Fibroblast of gingiva (primary cell): ENCODE data around the gene PTH1R.

Source experiments
- DNase-seq: peaks from one replicate; pipeline ENCODE4 v3.0.0-alpha.2; 2011; ENCODE audit warnings: low read depth

Gene PTH1R

GRCh38 chr3:46877406-46878125, at the start of gene PTH1R:
Gene PTH1R (plus strand): TSS chr3:46877721. CDS start chr3:46883560, 5,839 bp downstream.
- no peak for DNase-seq

DNA sequence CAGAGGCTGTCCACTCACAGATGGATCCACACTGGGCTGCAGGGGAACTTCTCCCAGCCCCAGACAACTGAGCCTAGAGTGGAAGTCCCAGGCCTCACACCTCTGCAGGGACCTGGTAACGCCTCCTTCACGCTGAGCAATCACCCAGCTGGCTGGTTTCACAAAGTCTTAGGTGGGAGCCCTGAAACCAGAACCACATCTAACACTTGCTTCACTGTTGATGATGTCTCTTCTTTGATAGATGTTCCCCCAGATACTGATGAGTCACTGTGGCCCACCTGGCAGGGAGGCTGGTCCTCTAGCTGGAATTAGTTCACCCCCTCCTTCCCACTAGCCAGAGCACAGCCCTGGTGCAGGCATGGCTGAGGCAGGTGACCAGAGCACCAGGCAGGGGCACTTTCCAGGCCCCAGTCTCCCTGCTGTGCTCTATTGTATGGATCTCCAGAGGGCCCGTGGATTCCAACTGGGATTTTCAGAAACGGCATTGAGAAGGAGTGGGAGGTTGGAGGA, 47.8 kb upstream of the PTH1R start:
- DNase-seq, result no peak

GRCh38 chr3:46830801-46831200, 46.7 kb upstream of the PTH1R start:
- DNase-seq, result no peak

- no peak for DNase-seq
Observed at GRCh38 chr3:46831316-46831715, 46.2 kb upstream of the PTH1R start.

- DNase-seq, result no peak
Observed at GRCh38 chr3:46831841-46832240, 45.7 kb upstream of the PTH1R start.

- DNase-seq, result no peak
Observed at GRCh38 chr3:46833346-46834300, 43.9 kb upstream of the PTH1R start.

DNA sequence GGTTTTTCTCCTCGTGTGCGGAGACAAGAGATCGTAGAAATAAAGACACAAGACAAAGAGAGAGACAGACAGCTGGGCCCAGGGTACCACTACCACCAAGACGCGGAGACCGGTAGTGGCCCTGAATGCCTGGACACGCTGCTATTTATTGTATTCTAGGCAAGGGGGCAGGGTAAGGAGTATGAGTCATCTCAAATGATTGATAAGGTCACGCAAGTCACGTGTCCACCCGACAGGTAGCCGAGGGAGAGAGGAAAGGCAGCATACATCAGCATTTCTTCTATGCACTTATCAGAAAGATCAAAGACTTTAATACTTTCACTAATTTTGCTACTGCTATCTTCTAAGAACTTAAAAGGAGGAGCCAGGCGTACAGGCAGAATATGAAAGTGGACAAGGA, 42.5 kb upstream of the PTH1R start:
- no peak for DNase-seq

DNA sequence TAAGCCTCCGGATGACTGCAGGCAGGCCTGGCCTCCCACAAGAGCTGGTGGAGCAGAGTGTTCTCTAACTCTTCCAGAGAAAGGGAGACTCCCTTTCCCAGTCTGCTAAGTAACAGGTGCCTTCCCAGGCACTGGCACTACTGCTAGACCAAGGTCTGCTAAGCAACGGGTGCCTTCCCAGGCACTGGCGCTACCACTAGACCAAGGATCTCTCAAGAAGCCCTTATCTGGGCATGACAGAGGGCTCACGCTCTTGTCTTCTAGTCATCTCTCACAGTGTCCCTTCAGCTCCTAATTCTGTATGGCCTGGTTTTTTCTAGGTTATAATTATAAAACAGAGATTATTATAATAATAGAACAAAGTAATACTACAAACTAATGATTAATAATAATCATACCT, 42.0 kb upstream of the PTH1R start:
- DNase-seq, result no peak

- DNase-seq, result no peak
Observed at GRCh38 chr3:46838301-46838700, 39.2 kb upstream of the PTH1R start.

GRCh38 chr3:46840491-46840890, 37.0 kb upstream of the PTH1R start:
- no peak for DNase-seq

- DNase-seq, result no peak
Observed at GRCh38 chr3:46843508-46843907, 34.0 kb upstream of the PTH1R start.

GRCh38 chr3:46844397-46844796, 33.1 kb upstream of the PTH1R start:
- no peak for DNase-seq

DNA sequence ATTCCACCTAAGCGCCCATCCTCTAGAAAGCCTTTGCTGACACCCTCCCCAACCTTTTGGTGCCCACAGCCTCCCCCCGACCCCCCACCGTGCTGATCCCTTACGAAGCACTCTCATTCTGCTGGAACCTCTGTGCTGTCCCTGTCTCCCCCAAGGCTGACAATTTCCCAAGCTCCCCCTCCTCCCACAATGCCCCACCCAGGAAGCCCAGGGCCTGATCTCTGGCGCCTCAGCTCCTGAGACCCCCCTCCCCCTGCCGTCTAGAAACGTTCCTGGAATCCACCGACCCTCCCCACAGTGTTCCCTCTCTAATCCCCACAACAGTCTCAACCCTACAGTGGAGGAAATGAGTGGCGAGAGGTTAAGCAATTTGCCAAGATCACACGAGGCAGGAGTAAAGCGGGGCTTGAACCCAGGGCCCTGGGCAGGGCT, 32.6 kb upstream of the PTH1R start:
- DNase-seq, result no peak

- DNase-seq, result peak; percentile 96
Observed at GRCh38 chr3:46845397-46845859, 32.1 kb upstream of the PTH1R start.

DNA sequence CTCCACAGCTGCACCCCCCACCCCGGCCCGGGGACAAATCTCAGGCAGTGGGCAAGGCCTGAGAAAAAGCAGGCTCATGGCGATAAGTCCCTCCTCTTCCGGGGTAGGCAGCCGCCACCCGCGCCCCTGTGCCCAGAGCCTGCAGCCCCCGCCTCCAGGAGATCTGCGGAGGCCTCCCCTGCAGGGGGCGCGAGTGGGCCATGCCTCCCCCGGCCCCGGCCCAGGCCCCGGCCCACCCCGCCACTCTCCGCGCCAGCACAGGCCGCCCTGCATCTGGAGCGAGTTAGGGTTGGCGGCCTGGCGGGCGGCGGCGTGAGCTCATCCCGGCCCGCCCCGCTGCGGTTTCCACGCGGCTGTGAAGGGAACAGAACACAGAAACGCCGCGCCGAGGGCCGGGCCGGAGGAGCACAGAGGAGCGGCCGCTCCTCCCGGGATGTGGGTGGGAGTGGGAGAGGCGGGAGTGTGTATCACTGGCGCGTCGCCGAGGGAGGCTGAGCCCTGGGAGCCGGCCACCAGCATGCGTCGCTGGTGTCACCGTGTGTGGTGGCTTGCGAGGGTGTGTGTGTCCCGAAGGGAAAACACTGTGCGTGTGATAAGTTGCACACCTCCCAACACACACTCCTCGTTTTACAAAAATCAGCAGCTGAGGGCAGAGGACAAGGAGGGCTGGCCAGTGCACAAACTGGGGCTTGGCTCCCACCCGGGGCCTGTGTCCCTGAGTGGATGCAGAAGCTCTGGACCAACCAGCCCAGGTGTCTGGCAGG, 31.5 kb upstream of the PTH1R start:
- peak; percentile 85 for DNase-seq

- DNase-seq, result no peak
Observed at GRCh38 chr3:46846624-46847542, 30.6 kb upstream of the PTH1R start.

DNA sequence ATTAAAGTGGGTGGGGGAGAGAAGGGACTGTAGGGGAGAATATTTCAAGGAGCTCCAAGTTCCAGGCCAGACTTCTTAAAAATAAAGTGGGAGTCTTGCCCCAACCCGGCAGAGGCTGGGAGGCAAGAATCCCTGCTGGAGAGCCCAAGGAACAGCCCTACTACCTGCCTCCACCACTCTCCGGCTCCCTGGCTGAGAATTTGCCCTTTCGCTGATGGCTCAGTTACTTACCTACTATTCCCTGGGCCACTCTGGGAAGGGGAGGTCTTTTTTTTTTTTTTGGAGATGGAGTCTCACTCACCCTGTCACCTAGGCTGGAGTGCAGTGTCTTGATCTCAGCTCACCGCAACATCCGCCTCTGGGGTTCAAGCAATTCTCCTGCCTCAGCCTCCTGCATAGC, 29.8 kb upstream of the PTH1R start:
- no peak for DNase-seq

DNA sequence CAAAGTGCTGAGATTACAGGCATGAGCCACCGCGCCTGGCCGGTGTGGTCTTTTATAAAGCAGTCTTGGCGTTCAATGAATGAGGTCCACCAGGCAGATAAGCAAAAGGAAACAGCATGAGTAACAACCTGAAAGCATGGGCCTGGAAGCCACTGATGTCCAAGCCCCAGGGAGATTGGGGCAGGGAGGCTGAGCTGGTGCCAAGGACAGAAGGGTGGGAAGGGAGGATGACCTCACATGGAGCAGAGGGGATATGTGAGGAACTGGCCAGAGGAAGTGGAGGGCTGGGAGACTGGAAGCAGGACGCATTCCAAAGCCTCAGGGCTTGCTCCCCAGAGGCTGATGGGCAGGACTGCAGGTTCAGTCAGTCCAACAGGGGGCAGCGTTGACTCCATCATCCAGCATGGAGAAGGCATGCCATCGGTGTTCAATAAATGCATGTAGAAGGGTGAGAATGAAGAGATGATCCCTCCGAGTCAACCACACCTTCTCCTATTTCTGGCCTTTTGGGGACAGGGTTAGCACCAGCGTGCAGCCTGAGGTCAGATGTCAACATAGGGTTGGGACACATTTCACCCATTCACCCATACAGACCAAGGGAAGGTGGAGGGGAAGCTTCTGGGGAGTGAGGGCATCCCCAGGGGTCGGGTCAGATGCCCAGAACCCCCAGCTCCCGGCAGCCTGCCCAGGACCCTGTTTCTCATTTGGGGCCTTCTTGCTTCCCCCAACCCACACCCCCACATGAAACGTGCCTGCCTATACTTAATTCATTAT, 29.1 kb upstream of the PTH1R start:
- DNase-seq, result peak; percentile 46

GRCh38 chr3:46849045-46849631, 28.4 kb upstream of the PTH1R start:
- DNase-seq, result no peak
